ENCODE results near the gene RPL21.

Gene RPL21

GRCh38 chr13:27258637-27259386, 7.5 kb downstream of the RPL21 start:
- Histone ChIP-seq H3K4me1 (ENCODE audit: insufficient read depth, low read length) (peaks cover 5% of the 10 kb centered on the region; the same call in 1 of the 2 replicates), H3K9ac (ENCODE audit: low read depth, low read length) (no peak overlapping the region), H3K27me3 (ENCODE audit: insufficient read depth, low read length) (no peaks in the 10 kb centered on the region), H3K27ac (ENCODE audit: low read depth, low read length) (no peak overlapping the region), H3K9me3 (ENCODE audit: insufficient read depth, low read depth, low read length) (no peaks in the 10 kb centered on the region), H3K36me3 (ENCODE audit: insufficient read depth, low read length) (peaks cover 65% of the 10 kb centered on the region), H3K4me3 (ENCODE audit: low read length) (no peak overlapping the region)
- WGBS: 94% methylated on average over 5 of the region's 5 CpGs

DNA sequence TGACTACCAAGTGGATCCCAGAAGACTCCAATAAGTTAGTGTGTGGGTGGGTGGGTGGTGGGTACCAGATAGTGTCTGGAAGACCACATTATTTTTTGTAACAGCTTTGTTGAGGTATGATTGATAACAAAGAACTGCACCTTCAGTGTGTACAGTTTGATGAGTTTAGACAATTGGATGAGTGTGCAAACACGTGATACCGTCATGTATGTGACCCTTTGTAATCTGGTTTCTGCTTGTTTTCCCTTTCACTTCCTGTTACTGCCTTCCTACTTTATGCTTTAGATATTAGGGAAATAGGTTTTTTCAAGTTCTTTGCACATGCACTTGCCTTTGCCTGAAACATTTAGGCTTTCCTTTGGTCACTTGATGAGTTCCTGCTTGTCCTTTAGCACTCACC, 8.5 kb downstream of the RPL21 start:
- no peaks in the 10 kb centered on the region for H3K27me3 ChIP-seq (ENCODE audit: insufficient read depth, low read length)
- H3K9me3 ChIP-seq (ENCODE audit: insufficient read depth, low read depth, low read length): no peaks in the 10 kb centered on the region
- H3K27ac ChIP-seq (ENCODE audit: low read depth, low read length): peak overlapping the region; percentile 39; the same call in 1 of the 2 replicates
- WGBS: 88% methylated on average over 2 of the region's 2 CpGs
- H3K36me3 ChIP-seq (ENCODE audit: insufficient read depth, low read length): peaks cover 55% of the 10 kb centered on the region
- H3K4me3 ChIP-seq (ENCODE audit: low read length): no peak overlapping the region
- H3K4me1 ChIP-seq (ENCODE audit: insufficient read depth, low read length): peaks cover 5% of the 10 kb centered on the region; the same call in 1 of the 2 replicates
- peak overlapping the region; percentile 6; the same call in 1 of the 2 replicates for H3K9ac ChIP-seq (ENCODE audit: low read depth, low read length)

DNA sequence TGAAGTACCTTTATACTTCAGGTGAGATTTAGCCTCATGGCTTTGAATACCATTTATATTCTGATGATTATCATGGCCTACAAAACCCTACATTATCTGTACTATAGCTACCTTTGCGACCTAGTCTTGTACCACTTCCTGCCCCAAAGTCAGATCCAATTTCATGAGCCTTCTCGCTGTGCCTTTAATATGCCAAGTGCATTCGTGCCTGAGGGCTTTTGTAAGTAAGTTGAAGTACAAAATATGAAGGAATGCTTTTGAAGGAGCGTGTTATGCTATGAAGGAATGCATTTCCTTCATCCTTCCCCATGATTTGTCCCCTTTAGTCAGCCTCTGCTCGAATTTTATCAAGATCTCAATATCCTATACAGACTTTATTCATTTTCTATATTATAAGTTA, 10.0 kb downstream of the RPL21 start:
- no peaks in the 10 kb centered on the region for H3K9me3 ChIP-seq (ENCODE audit: insufficient read depth, low read depth, low read length)
- H3K36me3 ChIP-seq (ENCODE audit: insufficient read depth, low read length): peaks cover 39% of the 10 kb centered on the region
- H3K27me3 ChIP-seq (ENCODE audit: insufficient read depth, low read length): no peaks in the 10 kb centered on the region
- no peak overlapping the region for H3K4me3 ChIP-seq (ENCODE audit: low read length)
- H3K27ac ChIP-seq (ENCODE audit: low read depth, low read length): no peak overlapping the region
- no peak overlapping the region for H3K9ac ChIP-seq (ENCODE audit: low read depth, low read length)
- peaks cover 5% of the 10 kb centered on the region; the same call in 1 of the 2 replicates for H3K4me1 ChIP-seq (ENCODE audit: insufficient read depth, low read length)
- 92% methylated on average over 3 of the region's 5 CpGs for WGBS

DNA sequence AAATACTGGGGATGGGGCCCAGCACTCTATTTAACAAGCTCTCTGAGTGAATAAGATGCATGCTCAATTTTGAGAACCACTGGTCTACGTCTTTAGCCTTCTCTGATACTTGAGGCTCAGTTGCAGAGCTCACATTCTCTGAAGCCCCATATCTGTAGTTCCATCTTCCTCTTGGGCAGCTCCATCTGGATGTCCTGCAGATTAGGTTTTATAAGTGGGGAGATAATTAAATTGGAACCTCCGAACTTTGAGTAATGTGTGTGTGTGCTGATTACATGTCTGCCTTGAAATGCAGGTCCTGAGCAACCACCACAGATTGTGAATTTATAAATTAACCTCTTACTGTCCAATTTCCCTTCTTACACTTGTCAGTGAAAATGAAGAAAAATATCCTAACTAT, 12.1 kb downstream of the RPL21 start:
- Histone ChIP-seq H3K4me3 (ENCODE audit: low read length) (no peak overlapping the region), H3K27ac (ENCODE audit: low read depth, low read length) (no peak overlapping the region), H3K4me1 (ENCODE audit: insufficient read depth, low read length) (peaks cover 5% of the 10 kb centered on the region; the same call in 1 of the 2 replicates), H3K36me3 (ENCODE audit: insufficient read depth, low read length) (peaks cover 19% of the 10 kb centered on the region), H3K27me3 (ENCODE audit: insufficient read depth, low read length) (no peaks in the 10 kb centered on the region), H3K9me3 (ENCODE audit: insufficient read depth, low read depth, low read length) (no peaks in the 10 kb centered on the region), H3K9ac (ENCODE audit: low read depth, low read length) (no peak overlapping the region)
- WGBS: 88% methylated on average over 2 of the region's 2 CpGs

- Histone ChIP-seq H3K27ac (ENCODE audit: low read depth, low read length) (no peak overlapping the region), H3K9me3 (ENCODE audit: insufficient read depth, low read depth, low read length) (no peaks in the 10 kb centered on the region), H3K9ac (ENCODE audit: low read depth, low read length) (no peak overlapping the region), H3K4me3 (ENCODE audit: low read length) (no peak overlapping the region), H3K4me1 (ENCODE audit: insufficient read depth, low read length) (peaks cover 5% of the 10 kb centered on the region; the same call in 1 of the 2 replicates), H3K27me3 (ENCODE audit: insufficient read depth, low read length) (peaks cover 4% of the 10 kb centered on the region), H3K36me3 (ENCODE audit: insufficient read depth, low read length) (peaks cover 11% of the 10 kb centered on the region)
- 96% methylated on average over 5 of the region's 5 CpGs for WGBS
Observed at GRCh38 chr13:27264181-27264580, 12.8 kb downstream of the RPL21 start.

- no peak overlapping the region for H3K4me3 ChIP-seq (ENCODE audit: low read length)
- no peak overlapping the region for H3K27ac ChIP-seq (ENCODE audit: low read depth, low read length)
- H3K27me3 ChIP-seq (ENCODE audit: insufficient read depth, low read length): peaks cover 8% of the 10 kb centered on the region
- no peak overlapping the region for H3K9ac ChIP-seq (ENCODE audit: low read depth, low read length)
- H3K9me3 ChIP-seq (ENCODE audit: insufficient read depth, low read depth, low read length): no peaks in the 10 kb centered on the region
- H3K36me3 ChIP-seq (ENCODE audit: insufficient read depth, low read length): peaks cover 7% of the 10 kb centered on the region; the same call in 1 of the 2 replicates
- WGBS: 75% methylated on average over 1 of the region's 1 CpG
- peaks cover 5% of the 10 kb centered on the region; the same call in 1 of the 2 replicates for H3K4me1 ChIP-seq (ENCODE audit: insufficient read depth, low read length)
Observed at GRCh38 chr13:27264648-27265047, 13.3 kb downstream of the RPL21 start.

DNA sequence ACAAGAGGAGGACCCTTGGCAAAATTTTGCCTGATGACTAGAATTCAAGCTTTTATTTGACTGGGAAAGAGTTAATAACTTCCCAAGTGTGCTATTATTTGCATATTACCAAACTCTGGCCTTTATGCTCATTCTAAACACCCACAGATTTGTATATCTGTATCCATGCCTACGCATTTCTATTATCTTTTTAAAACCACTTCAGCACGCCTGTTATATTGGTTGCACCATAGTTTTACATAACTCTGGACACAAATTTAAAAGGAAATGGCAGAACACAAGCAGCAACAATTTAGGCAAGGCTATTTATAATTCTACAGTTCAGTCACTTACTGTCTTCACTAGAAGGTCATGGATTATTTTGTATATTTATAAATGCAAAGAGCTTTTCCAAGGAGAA, 15.6 kb downstream of the RPL21 start:
- Histone ChIP-seq H3K4me3 (ENCODE audit: low read length) (no peak overlapping the region), H3K27ac (ENCODE audit: low read depth, low read length) (no peak overlapping the region), H3K9me3 (ENCODE audit: insufficient read depth, low read depth, low read length) (no peaks in the 10 kb centered on the region), H3K4me1 (ENCODE audit: insufficient read depth, low read length) (no peaks in the 10 kb centered on the region), H3K27me3 (ENCODE audit: insufficient read depth, low read length) (peaks cover 24% of the 10 kb centered on the region), H3K9ac (ENCODE audit: low read depth, low read length) (no peak overlapping the region), H3K36me3 (ENCODE audit: insufficient read depth, low read length) (no peaks in the 10 kb centered on the region)
- 93% methylated on average over 2 of the region's 2 CpGs for WGBS

DNA sequence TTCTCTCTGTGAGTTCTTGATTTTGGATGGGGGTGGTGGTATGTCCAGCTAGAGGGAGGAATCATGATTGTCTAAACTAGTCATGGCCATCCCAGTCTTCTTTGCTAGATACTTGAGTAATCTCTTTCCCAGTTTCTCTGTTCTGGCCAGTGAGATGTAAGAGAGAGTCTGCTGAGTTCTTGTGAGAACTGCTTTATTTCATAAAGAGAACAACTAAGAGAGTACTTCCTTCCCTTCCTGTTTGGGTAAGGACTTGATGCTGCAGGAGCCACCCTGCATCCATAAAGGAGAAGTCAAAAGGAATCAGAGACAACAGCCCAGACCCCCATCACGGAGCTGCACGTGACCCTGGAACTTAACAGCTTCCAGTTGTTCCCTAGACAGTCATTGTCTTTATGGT, 16.2 kb downstream of the RPL21 start:
- H3K4me3 ChIP-seq (ENCODE audit: low read length): no peak overlapping the region
- no peaks in the 10 kb centered on the region for H3K9me3 ChIP-seq (ENCODE audit: insufficient read depth, low read depth, low read length)
- no peaks in the 10 kb centered on the region for H3K4me1 ChIP-seq (ENCODE audit: insufficient read depth, low read length)
- no peak overlapping the region for H3K9ac ChIP-seq (ENCODE audit: low read depth, low read length)
- H3K36me3 ChIP-seq (ENCODE audit: insufficient read depth, low read length): no peaks in the 10 kb centered on the region
- H3K27me3 ChIP-seq (ENCODE audit: insufficient read depth, low read length): peaks cover 31% of the 10 kb centered on the region
- H3K27ac ChIP-seq (ENCODE audit: low read depth, low read length): no peak overlapping the region
- 88% methylated on average over 2 of the region's 2 CpGs for WGBS

GRCh38 chr13:27269114-27269665, 17.8 kb downstream of the RPL21 start:
- no peaks in the 10 kb centered on the region for H3K36me3 ChIP-seq (ENCODE audit: insufficient read depth, low read length)
- H3K9me3 ChIP-seq (ENCODE audit: insufficient read depth, low read depth, low read length): no peaks in the 10 kb centered on the region
- H3K4me3 ChIP-seq (ENCODE audit: low read length): no peak overlapping the region
- 70% methylated on average over 2 of the region's 2 CpGs for WGBS
- no peak overlapping the region for H3K9ac ChIP-seq (ENCODE audit: low read depth, low read length)
- no peaks in the 10 kb centered on the region for H3K4me1 ChIP-seq (ENCODE audit: insufficient read depth, low read length)
- no peak overlapping the region for H3K27ac ChIP-seq (ENCODE audit: low read depth, low read length)
- H3K27me3 ChIP-seq (ENCODE audit: insufficient read depth, low read length): peaks cover 36% of the 10 kb centered on the region

DNA sequence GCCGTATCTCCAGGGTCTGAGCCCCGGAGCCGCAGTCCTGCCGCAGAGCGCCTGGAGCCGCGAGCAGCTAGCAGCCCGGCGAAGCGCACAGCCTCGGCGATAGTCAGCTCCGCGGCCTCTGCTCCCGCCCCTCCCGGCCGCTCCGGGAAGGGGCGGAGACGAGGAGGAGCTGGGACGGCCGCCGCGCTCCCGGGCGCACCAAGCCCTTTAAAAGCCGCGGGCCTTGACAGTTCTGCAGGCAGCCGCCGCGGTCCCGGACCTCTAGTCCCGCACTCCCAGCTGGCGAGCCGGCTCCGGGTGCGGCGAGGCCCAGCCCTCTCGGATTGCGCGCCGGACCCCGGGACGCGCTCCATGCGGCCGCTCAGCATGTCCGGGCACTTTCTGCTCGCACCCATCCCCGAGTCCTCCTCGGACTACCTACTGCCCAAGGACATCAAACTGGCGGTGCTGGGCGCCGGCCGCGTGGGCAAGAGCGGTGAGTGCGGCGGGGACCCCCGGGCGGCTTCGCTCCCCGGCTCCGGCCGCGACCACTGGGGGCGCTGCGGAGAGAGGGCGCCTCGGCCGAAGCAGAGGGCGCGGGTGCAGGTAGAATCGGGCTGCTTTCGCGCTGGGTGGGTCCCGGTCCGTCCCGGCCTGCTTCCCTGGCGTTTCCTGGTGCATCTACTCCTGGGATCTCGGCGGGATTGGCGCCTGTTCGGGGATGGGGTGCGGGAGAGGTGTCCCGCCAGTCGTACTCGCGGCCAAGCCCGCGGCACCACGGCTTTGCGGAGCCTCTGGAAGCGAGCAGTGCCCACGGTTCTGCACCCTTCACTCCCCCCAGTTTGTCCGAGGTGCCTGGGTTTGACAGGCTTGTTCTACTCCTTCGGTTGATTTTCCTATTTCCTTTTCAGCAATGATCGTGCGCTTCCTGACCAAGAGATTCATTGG, 19.5 kb downstream of the RPL21 start, which contains the start of gene RASL11A:
TSS of gene RASL11A (plus strand) at position 237 of the 927 bp plus-strand sequence. CDS start at position 352, 115 bp downstream.
- WGBS: 2% methylated on average over 99 of the region's 99 CpGs
- H3K27me3 ChIP-seq (ENCODE audit: insufficient read depth, low read length): peaks cover 36% of the 10 kb centered on the region
- H3K27ac ChIP-seq (ENCODE audit: low read depth, low read length): no peak within 1 kb of the TSS
- H3K36me3 ChIP-seq (ENCODE audit: insufficient read depth, low read length): no peaks in the 10 kb centered on the region
- no peaks in the 10 kb centered on the region for H3K9me3 ChIP-seq (ENCODE audit: insufficient read depth, low read depth, low read length)
- H3K4me1 ChIP-seq (ENCODE audit: insufficient read depth, low read length): no peaks in the 10 kb centered on the region
- H3K4me3 ChIP-seq (ENCODE audit: low read length): peak within 1 kb of the TSS; percentile 72
- H3K9ac ChIP-seq (ENCODE audit: low read depth, low read length): peak within 1 kb of the TSS; percentile 63
